ENCODE measurements around the gene TSPAN7. TPM values are rescaled to one million over a fixed set of nuclear protein-coding genes. Genes with fewer than 3 reads are reported as not detected.

The TSPAN7 gene
- 1.5 and 2.0 TPM in 2 replicates for total RNA-seq

DNA sequence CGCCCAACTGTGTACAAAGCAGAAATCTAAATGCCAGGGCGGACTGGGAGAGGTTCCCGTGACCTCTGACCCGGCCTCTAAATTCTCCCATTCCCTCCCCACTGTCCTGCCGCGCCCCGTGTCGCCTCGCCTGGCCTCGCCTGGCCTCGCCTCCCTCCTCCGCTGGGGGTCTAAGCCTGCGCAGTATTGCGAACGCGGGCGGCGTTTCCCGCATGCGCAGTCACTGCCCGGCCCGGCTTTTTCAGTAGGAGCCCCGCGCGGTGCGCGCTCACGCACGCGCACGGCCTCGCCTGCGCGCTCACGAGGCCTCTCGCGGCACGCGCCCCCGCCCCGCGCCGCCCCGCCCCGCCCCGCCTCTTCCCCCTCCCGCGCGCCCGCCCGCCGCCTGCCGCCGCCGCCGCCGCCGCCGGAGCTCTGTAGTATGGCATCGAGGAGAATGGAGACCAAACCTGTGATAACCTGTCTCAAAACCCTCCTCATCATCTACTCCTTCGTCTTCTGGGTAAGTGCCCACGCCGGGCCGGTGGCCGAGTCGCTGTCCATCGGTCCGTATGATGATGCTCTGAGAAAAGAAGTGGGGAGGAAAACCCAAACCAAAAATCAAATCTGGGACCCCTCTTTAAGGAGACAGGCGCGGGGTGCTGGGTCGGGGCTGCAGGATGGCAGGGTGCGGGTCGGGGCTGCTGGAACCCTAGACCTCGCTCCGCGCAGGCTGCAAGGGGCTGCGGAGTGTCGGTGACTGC is at the start of gene TSPAN7:
TSS of gene TSPAN7 (plus strand) at position 417 of the 743 bp plus-strand sequence. CDS start at position 422, 5 bp downstream.
- no peak for TF ChIP-seq CTCF (IDR thresholded peaks at IDR 0.05; ENCODE audit: insufficient read depth, low read length, poor library complexity, severe bottlenecking)
- no peak for DNase-seq (ENCODE audit: low read depth)
- Histone ChIP-seq H3K27me3 (ENCODE audit: control insufficient read depth, insufficient read depth, low read length) (no peaks in the 10 kb centered on the region), H3K4me3 (ENCODE audit: low read depth, low read length) (peak within 1 kb of the TSS; percentile 46), H3K36me3 (ENCODE audit: control insufficient read depth, insufficient read depth, low read length) (no peaks in the 10 kb centered on the region)

- Histone ChIP-seq H3K4me3 (ENCODE audit: low read depth, low read length) (no peak overlapping the region), H3K27me3 (ENCODE audit: control insufficient read depth, insufficient read depth, low read length) (no peaks in the 10 kb centered on the region), H3K36me3 (ENCODE audit: control insufficient read depth, insufficient read depth, low read length) (no peaks in the 10 kb centered on the region)
- TF ChIP-seq CTCF (IDR thresholded peaks at IDR 0.05; ENCODE audit: insufficient read depth, low read length, poor library complexity, severe bottlenecking), result no peak
- no peak for DNase-seq (ENCODE audit: low read depth)
Observed at GRCh38 chrX:38513112-38513742, 48.1 kb upstream of the TSPAN7 start.

DNA sequence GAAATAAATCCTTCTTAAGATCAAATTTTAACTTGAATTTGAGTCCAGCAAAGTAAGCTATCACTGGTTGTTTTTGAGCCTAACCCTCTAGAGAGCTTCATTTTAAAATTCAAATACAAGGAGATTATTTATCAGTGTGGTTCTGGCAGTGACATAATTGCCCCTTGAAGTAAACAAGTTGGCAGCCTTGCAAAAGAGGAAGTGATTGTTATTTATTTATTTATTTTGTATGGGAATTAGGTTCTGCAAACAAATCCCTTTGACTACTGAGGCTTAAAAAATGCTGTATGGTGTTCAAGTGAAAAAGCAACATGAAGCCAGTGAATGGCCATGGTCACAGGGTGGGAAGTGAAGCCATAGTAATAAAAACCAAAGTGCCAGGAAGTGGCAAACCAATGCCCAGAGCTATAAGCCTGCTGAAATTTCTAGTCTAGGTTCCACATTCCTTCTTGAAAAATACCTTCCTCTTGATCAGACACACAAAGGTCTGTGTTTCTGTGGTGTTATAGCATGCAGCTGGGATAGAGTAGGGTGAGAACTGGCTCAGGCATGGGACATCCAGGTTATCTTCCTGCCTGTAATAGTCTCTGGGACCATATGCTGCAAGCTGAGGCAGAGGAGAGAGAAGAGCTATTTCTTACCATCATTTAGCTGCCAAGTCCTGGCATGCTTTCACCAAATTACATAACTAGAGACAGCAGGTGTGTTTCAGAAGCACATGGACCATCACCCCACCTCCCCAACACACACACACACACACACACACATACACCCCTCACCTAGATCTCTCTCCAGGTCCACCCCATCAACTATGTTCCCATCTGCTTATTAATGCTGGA is 47.1 kb upstream of the TSPAN7 start:
- no peak for DNase-seq (ENCODE audit: low read depth)
- no peak for TF ChIP-seq CTCF (IDR thresholded peaks at IDR 0.05; ENCODE audit: insufficient read depth, low read length, poor library complexity, severe bottlenecking)
- Histone ChIP-seq H3K4me3 (ENCODE audit: low read depth, low read length) (no peak overlapping the region), H3K36me3 (ENCODE audit: control insufficient read depth, insufficient read depth, low read length) (no peaks in the 10 kb centered on the region), H3K27me3 (ENCODE audit: control insufficient read depth, insufficient read depth, low read length) (no peaks in the 10 kb centered on the region)

DNA sequence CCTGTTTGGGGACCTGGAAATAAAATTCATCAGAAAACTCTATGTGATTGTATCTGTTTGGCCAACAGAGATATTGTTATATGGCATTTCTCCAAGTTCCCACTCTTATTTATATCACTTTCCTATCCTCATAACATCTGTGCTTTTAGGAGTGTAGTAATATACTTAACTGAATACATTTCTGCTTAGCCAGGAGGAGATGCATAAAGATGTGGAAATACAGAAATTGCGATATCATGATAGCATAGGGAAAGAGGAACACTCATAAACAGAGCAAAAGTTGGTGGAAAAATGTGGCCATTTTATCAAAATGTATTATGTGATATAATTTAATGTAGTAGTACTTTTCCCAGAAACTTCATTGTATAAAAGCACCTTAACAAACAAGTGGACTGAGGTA is 46.1 kb upstream of the TSPAN7 start:
- H3K27me3 ChIP-seq (ENCODE audit: control insufficient read depth, insufficient read depth, low read length), result no peaks in the 10 kb centered on the region
- TF ChIP-seq CTCF (IDR thresholded peaks at IDR 0.05; ENCODE audit: insufficient read depth, low read length, poor library complexity, severe bottlenecking), result no peak
- no peaks in the 10 kb centered on the region for H3K36me3 ChIP-seq (ENCODE audit: control insufficient read depth, insufficient read depth, low read length)
- no peak overlapping the region for H3K4me3 ChIP-seq (ENCODE audit: low read depth, low read length)
- DNase-seq (ENCODE audit: low read depth), result no peak

DNA sequence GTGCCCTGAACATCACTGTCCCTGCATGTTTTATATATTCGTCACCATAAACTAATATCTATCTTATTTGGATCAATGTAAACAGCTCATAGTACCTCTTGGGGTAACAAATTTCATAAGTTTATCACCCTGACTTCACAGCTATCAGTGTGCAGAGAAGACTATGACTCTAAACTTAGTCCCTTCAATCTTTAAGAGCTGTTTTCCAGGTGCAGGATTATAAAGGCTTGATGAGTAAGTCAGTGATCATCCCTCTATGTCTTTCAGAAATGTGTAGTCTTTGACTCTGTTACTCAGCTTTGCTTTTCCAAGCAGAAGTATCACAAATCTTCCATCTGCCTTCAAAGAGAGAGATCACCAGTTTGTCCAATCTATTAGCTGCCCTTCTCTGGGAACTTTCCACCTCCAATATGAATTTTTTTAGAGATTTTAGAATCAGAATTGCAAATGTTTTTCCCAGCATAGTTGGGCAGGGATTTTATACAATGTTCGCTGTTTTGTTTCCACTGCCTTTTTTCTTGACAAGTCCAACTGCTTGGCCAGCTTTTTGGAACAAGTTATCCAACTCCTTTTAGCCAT is 45.1 kb upstream of the TSPAN7 start:
- no peak for DNase-seq (ENCODE audit: low read depth)
- Histone ChIP-seq H3K4me3 (ENCODE audit: low read depth, low read length) (no peak overlapping the region), H3K36me3 (ENCODE audit: control insufficient read depth, insufficient read depth, low read length) (no peaks in the 10 kb centered on the region), H3K27me3 (ENCODE audit: control insufficient read depth, insufficient read depth, low read length) (no peaks in the 10 kb centered on the region)
- TF ChIP-seq CTCF (IDR thresholded peaks at IDR 0.05; ENCODE audit: insufficient read depth, low read length, poor library complexity, severe bottlenecking), result no peak

Measured in kidney epithelial cell (primary cell).